ENCODE results near the gene VSIG8.
"Not testable (repeated sequence)": the region's sequence is repeated elsewhere in the genome, so short reads cannot be mapped to it uniquely, and the experiment has no call there.

VSIG8 gene

GRCh38 chr1:159862557-159862956, at the start of gene VSIG8:
Gene VSIG8, minus strand, starts transcription at chr1:159862657. Its CDS starts 136 bp downstream, at chr1:159862521.
- TF ChIP-seq ZNF274 (IDR thresholded peaks at IDR 0.05; ENCODE audit: low read depth, low read length) (no peak), SUZ12 (IDR thresholded peaks at IDR 0.05; ENCODE audit: extremely low read depth, insufficient read depth, insufficient read length) (no peak), YY1 (IDR thresholded peaks at IDR 0.05; ENCODE audit: insufficient read depth, insufficient read length) (no peak)
- no peaks in the 10 kb centered on the region for H3K27me3 ChIP-seq (ENCODE audit: insufficient read depth, insufficient read length)

GRCh38 chr1:159911326-159912070, 49.0 kb upstream of the VSIG8 start:
- H3K4me1 ChIP-seq (ENCODE audit: insufficient read depth, insufficient read length), result peaks cover 48% of the 10 kb centered on the region
- H3K9ac ChIP-seq (ENCODE audit: insufficient read length, low read depth), result peak overlapping the region; percentile 46
- no peaks in the 10 kb centered on the region for H3K27me3 ChIP-seq (ENCODE audit: insufficient read depth, insufficient read length)
- TF ChIP-seq ZNF274 (IDR thresholded peaks at IDR 0.05; ENCODE audit: low read depth, low read length), result no peak
- peaks cover 8% of the 10 kb centered on the region for H3K36me3 ChIP-seq (ENCODE audit: insufficient read depth, insufficient read length, low read length)
- DNase-seq (ENCODE audit: low read depth, low spot score), result no peak
- H3K4me3 ChIP-seq (ENCODE audit: insufficient read length, low read depth), result no peak overlapping the region
- no peaks in the 10 kb centered on the region for H3K9me3 ChIP-seq (ENCODE audit: insufficient read depth, low read length)

More at GRCh38 chr1:159862557-159862956, at the start of gene VSIG8:
- H3K4me3 ChIP-seq (ENCODE audit: insufficient read length, low read depth), result no peak within 1 kb of the TSS
- H3K9me3 ChIP-seq (ENCODE audit: insufficient read depth, low read length), result no peaks in the 10 kb centered on the region
- H3K4me1 ChIP-seq (ENCODE audit: insufficient read depth, insufficient read length), result peaks cover 3% of the 10 kb centered on the region
- no peak for DNase-seq (ENCODE audit: low read depth, low spot score)
- no peak within 1 kb of the TSS for H3K9ac ChIP-seq (ENCODE audit: insufficient read length, low read depth)
- peaks cover 3% of the 10 kb centered on the region for H3K36me3 ChIP-seq (ENCODE audit: insufficient read depth, insufficient read length, low read length)

GRCh38 chr1:159908031-159908940, 45.8 kb upstream of the VSIG8 start:
- TF ChIP-seq YY1 (IDR thresholded peaks at IDR 0.05; ENCODE audit: insufficient read depth, insufficient read length), result no peak
- Histone ChIP-seq H3K4me3 (ENCODE audit: insufficient read length, low read depth) (no peak overlapping the region), H3K4me1 (ENCODE audit: insufficient read depth, insufficient read length) (peaks cover 27% of the 10 kb centered on the region), H3K36me3 (ENCODE audit: insufficient read depth, insufficient read length, low read length) (no peaks in the 10 kb centered on the region), H3K9me3 (ENCODE audit: insufficient read depth, low read length) (peaks cover 9% of the 10 kb centered on the region), H3K9ac (ENCODE audit: insufficient read length, low read depth) (no peak overlapping the region), H3K27me3 (ENCODE audit: insufficient read depth, insufficient read length) (no peaks in the 10 kb centered on the region)
- no peak for DNase-seq (ENCODE audit: low read depth, low spot score)

GRCh38 chr1:159906960-159907359, 44.5 kb upstream of the VSIG8 start:
- H3K4me1 ChIP-seq (ENCODE audit: insufficient read depth, insufficient read length), result peaks cover 26% of the 10 kb centered on the region
- no peaks in the 10 kb centered on the region for H3K36me3 ChIP-seq (ENCODE audit: insufficient read depth, insufficient read length, low read length)
- TF ChIP-seq SUZ12 (IDR thresholded peaks at IDR 0.05; ENCODE audit: extremely low read depth, insufficient read depth, insufficient read length) (no peak), ZNF274 (IDR thresholded peaks at IDR 0.05; ENCODE audit: low read depth, low read length) (no peak), YY1 (IDR thresholded peaks at IDR 0.05; ENCODE audit: insufficient read depth, insufficient read length) (no peak)
- no peak for DNase-seq (ENCODE audit: low read depth, low spot score)
- no peak overlapping the region for H3K9ac ChIP-seq (ENCODE audit: insufficient read length, low read depth)
- no peaks in the 10 kb centered on the region for H3K27me3 ChIP-seq (ENCODE audit: insufficient read depth, insufficient read length)
- H3K4me3 ChIP-seq (ENCODE audit: insufficient read length, low read depth), result no peak overlapping the region
- peaks cover 10% of the 10 kb centered on the region for H3K9me3 ChIP-seq (ENCODE audit: insufficient read depth, low read length)

GRCh38 chr1:159904036-159904435, 41.6 kb upstream of the VSIG8 start:
- H3K4me1 ChIP-seq (ENCODE audit: insufficient read depth, insufficient read length); H3K27me3 ChIP-seq (ENCODE audit: insufficient read depth, insufficient read length); DNase-seq (ENCODE audit: low read depth, low spot score); H3K9ac ChIP-seq (ENCODE audit: insufficient read length, low read depth); H3K36me3 ChIP-seq (ENCODE audit: insufficient read depth, insufficient read length, low read length); H3K4me3 ChIP-seq (ENCODE audit: insufficient read length, low read depth): not testable (repeated sequence)
- H3K9me3 ChIP-seq (ENCODE audit: insufficient read depth, low read length), result peaks cover 10% of the 10 kb centered on the region

GRCh38 chr1:159902541-159902940, 40.1 kb upstream of the VSIG8 start:
- H3K4me3 ChIP-seq (ENCODE audit: insufficient read length, low read depth), result no peak overlapping the region
- no peak for TF ChIP-seq YY1 (IDR thresholded peaks at IDR 0.05; ENCODE audit: insufficient read depth, insufficient read length)
- TF ChIP-seq ZNF274 (IDR thresholded peaks at IDR 0.05; ENCODE audit: low read depth, low read length), result no peak
- TF ChIP-seq SUZ12 (IDR thresholded peaks at IDR 0.05; ENCODE audit: extremely low read depth, insufficient read depth, insufficient read length), result no peak
- peaks cover 2% of the 10 kb centered on the region for H3K4me1 ChIP-seq (ENCODE audit: insufficient read depth, insufficient read length)

GRCh38 chr1:159900755-159901360, 38.4 kb upstream of the VSIG8 start:
- Histone ChIP-seq H3K9ac (ENCODE audit: insufficient read length, low read depth) (peak overlapping the region; percentile 14), H3K36me3 (ENCODE audit: insufficient read depth, insufficient read length, low read length) (no peaks in the 10 kb centered on the region), H3K4me3 (ENCODE audit: insufficient read length, low read depth) (no peak overlapping the region), H3K27me3 (ENCODE audit: insufficient read depth, insufficient read length) (no peaks in the 10 kb centered on the region), H3K4me1 (ENCODE audit: insufficient read depth, insufficient read length) (peaks cover 2% of the 10 kb centered on the region), H3K9me3 (ENCODE audit: insufficient read depth, low read length) (peaks cover 10% of the 10 kb centered on the region)
- TF ChIP-seq YY1 (IDR thresholded peaks at IDR 0.05; ENCODE audit: insufficient read depth, insufficient read length) (no peak), ZNF274 (IDR thresholded peaks at IDR 0.05; ENCODE audit: low read depth, low read length) (no peak), SUZ12 (IDR thresholded peaks at IDR 0.05; ENCODE audit: extremely low read depth, insufficient read depth, insufficient read length) (no peak)
- DNase-seq (ENCODE audit: low read depth, low spot score), result no peak

More at GRCh38 chr1:159902541-159902940, 40.1 kb upstream of the VSIG8 start:
- Histone ChIP-seq H3K36me3 (ENCODE audit: insufficient read depth, insufficient read length, low read length) (no peaks in the 10 kb centered on the region), H3K9ac (ENCODE audit: insufficient read length, low read depth) (no peak overlapping the region), H3K9me3 (ENCODE audit: insufficient read depth, low read length) (peaks cover 10% of the 10 kb centered on the region), H3K27me3 (ENCODE audit: insufficient read depth, insufficient read length) (no peaks in the 10 kb centered on the region)
- no peak for DNase-seq (ENCODE audit: low read depth, low spot score)
